ACC112 (cell line): ENCODE results near the gene ASGR1.
"Not testable (repeated sequence)": the region's sequence is repeated elsewhere in the genome, so short reads cannot be mapped to it uniquely, and the experiment has no call there.

ENCODE experiments used
- H2AFZ ChIP-seq: fragments of 200-600 bp; sonication (generic); one replicate; pipeline ENCODE4 v1.6.0; 2017; ENCODE audit warnings: antibody characterized with exemption, low read length; ENCODE audit not compliant: unreplicated experiment
- H3K27ac ChIP-seq: fragments of 200-600 bp; sonication (generic); 2 replicates; pipeline ENCODE4 v1.5.1; 2014; ENCODE audit warnings: low read depth, mild to moderate bottlenecking, antibody characterized with exemption, low read length, moderate library complexity
- H3K27me3 ChIP-seq: fragments of 200-600 bp; sonication (generic); 2 replicates; pipeline ENCODE4 v1.6.1; 2014; ENCODE audit warnings: mild to moderate bottlenecking, antibody characterized with exemption, low read length, moderate library complexity, mixed read lengths; ENCODE audit not compliant: insufficient read depth
- H3K36me3 ChIP-seq: fragments of 200-600 bp; sonication (generic); 2 replicates; pipeline ENCODE4 v1.6.1; 2016; ENCODE audit warnings: mild to moderate bottlenecking, antibody characterized with exemption, low read length, moderate library complexity, mixed read lengths; ENCODE audit not compliant: insufficient read depth
- H3K4me1 ChIP-seq: fragments of 200-600 bp; sonication (generic); one replicate; pipeline ENCODE4 v1.6.1; 2016; ENCODE audit warnings: low read length, mixed read lengths; ENCODE audit not compliant: insufficient read depth, unreplicated experiment, control insufficient read depth
- H3K4me3 ChIP-seq: fragments of 200-600 bp; sonication (generic); 2 replicates; pipeline ENCODE4 v1.5.1; 2014; ENCODE audit warnings: mild to moderate bottlenecking, low read depth, low read length
- H3K79me2 ChIP-seq: fragments of 200-600 bp; sonication (generic); one replicate; pipeline ENCODE4 v1.6.0; 2016; ENCODE audit warnings: low read length; ENCODE audit not compliant: control insufficient read depth, unreplicated experiment, insufficient read depth

The ASGR1 gene

GRCh38 chr17:7131423-7131791 is 47.8 kb downstream of the ASGR1 start:
- H3K27me3 ChIP-seq: no peaks in the 10 kb centered on the region
- no peak overlapping the region for H2AFZ ChIP-seq
- no peak overlapping the region for H3K27ac ChIP-seq
- H3K4me3 ChIP-seq: no peak overlapping the region
- H3K36me3 ChIP-seq: no peaks in the 10 kb centered on the region
- no peaks in the 10 kb centered on the region for H3K79me2 ChIP-seq
- H3K4me1 ChIP-seq: no peaks in the 10 kb centered on the region

- H3K36me3 ChIP-seq: no peaks in the 10 kb centered on the region
- H3K79me2 ChIP-seq: no peaks in the 10 kb centered on the region
- H3K4me1 ChIP-seq: no peaks in the 10 kb centered on the region
- H3K27me3 ChIP-seq: no peaks in the 10 kb centered on the region
- H3K27ac ChIP-seq: no peak overlapping the region
- no peak overlapping the region for H3K4me3 ChIP-seq
- no peak overlapping the region for H2AFZ ChIP-seq
These were observed 48.3 kb downstream of the ASGR1 start for GRCh38 chr17:7130621-7131422.

GRCh38 chr17:7129311-7129710 is 49.9 kb downstream of the ASGR1 start:
- H3K27me3 ChIP-seq: no peaks in the 10 kb centered on the region
- no peaks in the 10 kb centered on the region for H3K36me3 ChIP-seq
- H3K4me1 ChIP-seq: no peaks in the 10 kb centered on the region
- no peak overlapping the region for H2AFZ ChIP-seq
- no peak overlapping the region for H3K27ac ChIP-seq
- no peak overlapping the region for H3K4me3 ChIP-seq
- H3K79me2 ChIP-seq: no peaks in the 10 kb centered on the region

GRCh38 chr17:7128160-7128559 is 51.0 kb downstream of the ASGR1 start:
- Histone ChIP-seq H2AFZ (peak overlapping the region; percentile 59), H3K79me2 (no peaks in the 10 kb centered on the region), H3K4me1 (no peaks in the 10 kb centered on the region), H3K27ac (no peak overlapping the region), H3K36me3 (no peaks in the 10 kb centered on the region), H3K27me3 (no peaks in the 10 kb centered on the region), H3K4me3 (no peak overlapping the region)

GRCh38 chr17:7127501-7127900 is 51.7 kb downstream of the ASGR1 start:
- not testable (repeated sequence) for H3K79me2 ChIP-seq, H3K4me1 ChIP-seq, H3K4me3 ChIP-seq, H3K36me3 ChIP-seq, H3K27me3 ChIP-seq, H2AFZ ChIP-seq, H3K27ac ChIP-seq

GRCh38 chr17:7126386-7126785 is 52.8 kb downstream of the ASGR1 start:
- H3K36me3 ChIP-seq, H3K27ac ChIP-seq, H3K27me3 ChIP-seq, H3K79me2 ChIP-seq, H3K4me3 ChIP-seq, H3K4me1 ChIP-seq, H2AFZ ChIP-seq: not testable (repeated sequence)

GRCh38 chr17:7124923-7125322 is 54.2 kb downstream of the ASGR1 start:
- Histone ChIP-seq H3K27ac (no peak overlapping the region), H3K36me3 (no peaks in the 10 kb centered on the region), H3K79me2 (no peaks in the 10 kb centered on the region), H3K27me3 (no peaks in the 10 kb centered on the region), H3K4me1 (no peaks in the 10 kb centered on the region), H3K4me3 (no peak overlapping the region), H2AFZ (no peak overlapping the region)

- no peaks in the 10 kb centered on the region for H3K27me3 ChIP-seq
- H3K79me2 ChIP-seq: no peaks in the 10 kb centered on the region
- no peak overlapping the region for H2AFZ ChIP-seq
- H3K36me3 ChIP-seq: no peaks in the 10 kb centered on the region
- no peak overlapping the region for H3K4me3 ChIP-seq
- H3K27ac ChIP-seq: no peak overlapping the region
- H3K4me1 ChIP-seq: no peaks in the 10 kb centered on the region
These were observed 55.3 kb downstream of the ASGR1 start for GRCh38 chr17:7123844-7124243.
